ENCODE measurements around the gene STRADB.

Gene STRADB

DNA sequence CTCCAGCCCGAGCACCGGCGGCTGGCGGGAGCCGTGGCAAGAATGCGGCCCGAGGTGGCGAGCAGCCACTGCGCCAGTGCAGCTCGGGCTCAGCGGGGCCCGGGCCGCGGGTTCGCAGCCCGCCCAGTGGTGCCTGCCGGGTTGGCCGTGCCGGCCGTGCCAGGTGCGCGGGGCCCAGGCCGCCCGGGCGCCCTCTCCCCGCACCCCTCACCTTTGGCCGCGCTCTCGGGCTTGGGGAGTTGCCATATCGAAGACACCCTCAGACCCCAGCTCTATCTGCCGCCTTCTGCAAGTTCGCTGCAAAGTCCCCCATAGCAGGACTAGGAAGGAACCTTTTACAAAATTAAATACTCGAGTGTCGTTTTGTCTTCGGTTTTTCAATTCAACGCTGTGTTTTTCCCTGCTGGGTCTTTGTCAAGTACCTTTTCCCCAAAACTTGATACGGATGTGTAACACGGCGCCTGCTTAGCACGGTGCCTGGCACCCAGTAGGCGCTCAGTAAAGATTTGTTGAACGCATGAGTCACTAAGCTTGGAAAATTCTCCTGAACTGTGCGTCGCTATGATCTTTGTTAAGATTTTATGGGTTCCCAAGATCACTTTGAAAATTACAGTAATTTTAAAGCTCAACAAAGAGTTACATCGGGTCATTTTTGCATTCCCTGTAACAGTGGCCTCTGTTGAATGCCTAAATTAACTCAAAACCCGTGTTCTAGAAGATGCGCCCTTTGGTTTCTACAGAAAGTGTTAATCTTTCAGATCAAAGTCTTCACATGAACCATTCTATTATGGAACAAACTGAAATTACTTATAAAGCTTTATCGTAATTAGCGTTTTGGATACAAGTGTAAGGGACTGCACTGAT lies 750 bp downstream of the STRADB start:
- no peak for TF ChIP-seq CTCF (IDR thresholded peaks at IDR 0.05; ENCODE audit: control insufficient read depth, insufficient read depth, low read depth, low read length, missing control alignments)
- peak overlapping the region; percentile 74 for H3K4me3 ChIP-seq (ENCODE audit: control insufficient read depth, low read depth, low read length)
- DNase-seq (ENCODE audit: low read depth), result no peak

DNA sequence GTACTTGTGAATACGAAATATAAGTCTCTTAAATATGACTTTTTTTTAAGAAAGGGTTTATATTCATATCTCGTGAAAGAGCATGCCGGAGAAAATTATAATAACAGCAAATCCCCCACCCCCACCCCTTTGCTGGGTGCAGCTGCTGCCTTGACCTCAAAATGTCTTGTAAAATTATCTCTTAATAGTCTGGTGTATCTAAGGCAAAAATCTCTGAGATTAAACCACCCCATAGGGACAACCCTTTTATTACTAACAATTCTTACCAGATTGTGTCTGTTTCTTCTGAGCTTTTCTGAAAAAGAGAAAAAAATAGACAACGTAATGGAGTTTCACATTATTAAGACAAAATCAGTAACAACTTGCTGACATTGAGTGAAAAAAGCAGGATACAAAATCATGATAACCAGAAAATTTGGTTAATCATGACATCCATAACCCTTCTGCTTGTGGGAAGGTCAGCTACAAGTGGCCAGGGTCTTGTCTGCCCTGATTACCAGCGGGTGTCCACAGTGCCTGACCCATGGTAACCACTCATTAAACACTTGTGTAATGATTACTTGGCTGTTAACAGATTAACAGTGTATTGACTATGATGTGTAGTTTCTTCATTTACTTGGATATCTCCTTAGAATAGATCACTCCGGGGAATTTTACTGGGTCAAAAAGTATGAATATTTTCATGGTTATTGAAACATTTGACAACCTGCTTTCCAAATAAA lies 1.5 kb downstream of the STRADB start:
- no peak for DNase-seq (ENCODE audit: low read depth)
- H3K4me3 ChIP-seq (ENCODE audit: control insufficient read depth, low read depth, low read length), result no peak overlapping the region
- no peak for TF ChIP-seq CTCF (IDR thresholded peaks at IDR 0.05; ENCODE audit: control insufficient read depth, insufficient read depth, low read depth, low read length, missing control alignments)

DNA sequence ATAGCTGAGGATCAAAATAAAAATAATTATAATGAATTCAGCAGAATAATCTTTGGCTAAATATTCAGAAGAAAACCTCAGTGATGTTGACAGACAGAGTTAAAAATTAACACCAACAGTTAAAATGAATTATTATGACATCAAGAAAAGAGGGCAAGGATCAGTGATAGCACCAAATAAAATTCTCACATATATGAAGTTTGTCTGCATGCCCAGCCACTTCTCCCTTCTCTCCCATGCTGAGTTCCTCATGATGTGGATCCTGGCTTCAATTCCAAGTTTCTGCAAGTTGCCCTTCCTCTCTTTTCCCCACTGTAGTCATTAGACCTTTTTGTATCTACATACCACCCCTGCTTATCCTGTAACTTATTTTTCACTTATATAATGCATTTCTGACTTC lies 6.8 kb downstream of the STRADB start:
- no peak overlapping the region for H3K4me3 ChIP-seq (ENCODE audit: control insufficient read depth, low read depth, low read length)
- DNase-seq (ENCODE audit: low read depth), result no peak
- no peak for TF ChIP-seq CTCF (IDR thresholded peaks at IDR 0.05; ENCODE audit: control insufficient read depth, insufficient read depth, low read depth, low read length, missing control alignments)

DNA sequence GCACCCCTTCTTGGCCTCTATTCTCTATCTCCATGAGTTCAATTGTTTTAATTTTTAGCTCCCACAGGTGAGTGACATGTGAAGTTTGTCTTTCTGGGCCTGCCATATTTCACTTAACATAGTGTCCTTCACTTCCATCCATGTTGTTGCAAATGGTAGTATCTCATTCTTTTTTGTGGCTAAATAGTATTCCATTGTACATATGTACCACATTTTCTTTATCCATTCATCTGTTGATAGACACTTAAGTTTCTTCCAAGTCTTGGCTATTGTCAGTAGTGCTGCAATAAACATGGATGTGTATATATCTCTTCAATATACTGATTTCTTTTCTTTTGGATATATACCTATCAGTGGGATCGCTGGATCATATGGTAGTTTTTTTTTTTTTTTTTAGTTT lies 9.0 kb downstream of the STRADB start:
- H3K4me3 ChIP-seq (ENCODE audit: control insufficient read depth, low read depth, low read length), result no peak overlapping the region
- no peak for TF ChIP-seq CTCF (IDR thresholded peaks at IDR 0.05; ENCODE audit: control insufficient read depth, insufficient read depth, low read depth, low read length, missing control alignments)
- no peak for DNase-seq (ENCODE audit: low read depth)

- no peak overlapping the region for H3K4me3 ChIP-seq (ENCODE audit: control insufficient read depth, low read depth, low read length)
- no peak for DNase-seq (ENCODE audit: low read depth)
- no peak for TF ChIP-seq CTCF (IDR thresholded peaks at IDR 0.05; ENCODE audit: control insufficient read depth, insufficient read depth, low read depth, low read length, missing control alignments)
Measured at GRCh38 chr2:201464547-201464946, 13.0 kb downstream of the STRADB start.

GRCh38 chr2:201465524-201465971 lies 14.0 kb downstream of the STRADB start:
- no peak for DNase-seq (ENCODE audit: low read depth)
- H3K4me3 ChIP-seq (ENCODE audit: control insufficient read depth, low read depth, low read length), result no peak overlapping the region
- no peak for TF ChIP-seq CTCF (IDR thresholded peaks at IDR 0.05; ENCODE audit: control insufficient read depth, insufficient read depth, low read depth, low read length, missing control alignments)
